ENCODE measurements around the gene WASHC4.
"Not testable (repeated sequence)": the region's sequence is repeated elsewhere in the genome, so short reads cannot be mapped to it uniquely, and the experiment has no call there.

DNA sequence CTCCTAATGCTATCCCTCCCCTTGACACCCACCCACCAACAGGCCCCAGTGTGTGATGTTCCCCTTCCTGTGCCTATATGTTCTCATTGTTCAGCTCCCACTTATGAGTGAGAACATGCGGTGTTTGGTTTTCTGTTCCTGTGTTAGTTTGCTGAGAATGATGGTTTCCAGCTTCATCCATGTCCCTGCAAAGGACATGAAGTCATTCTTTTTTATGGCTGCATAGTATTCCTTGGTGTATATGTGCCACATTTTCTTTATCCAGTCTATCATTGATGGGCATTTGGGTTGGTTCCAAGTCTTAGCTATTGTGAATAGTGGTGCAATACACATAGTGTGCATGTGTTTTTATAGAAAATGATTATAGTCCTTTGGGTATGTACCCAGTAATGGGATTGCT lies 71.6 kb downstream of the WASHC4 start:
- not testable (repeated sequence) for TF ChIP-seq POLR2A (IDR thresholded peaks at IDR 0.05; ENCODE audit: low read depth, low read length); TAF1 (IDR thresholded peaks at IDR 0.05; ENCODE audit: borderline replicate concordance, low read depth, low read length)
